ENCODE data around the gene EEIG2.

EEIG2 gene

GRCh38 chr1:108585313-108585712, 25.4 kb downstream of the EEIG2 start:
- DNase-seq, result no peak

DNA sequence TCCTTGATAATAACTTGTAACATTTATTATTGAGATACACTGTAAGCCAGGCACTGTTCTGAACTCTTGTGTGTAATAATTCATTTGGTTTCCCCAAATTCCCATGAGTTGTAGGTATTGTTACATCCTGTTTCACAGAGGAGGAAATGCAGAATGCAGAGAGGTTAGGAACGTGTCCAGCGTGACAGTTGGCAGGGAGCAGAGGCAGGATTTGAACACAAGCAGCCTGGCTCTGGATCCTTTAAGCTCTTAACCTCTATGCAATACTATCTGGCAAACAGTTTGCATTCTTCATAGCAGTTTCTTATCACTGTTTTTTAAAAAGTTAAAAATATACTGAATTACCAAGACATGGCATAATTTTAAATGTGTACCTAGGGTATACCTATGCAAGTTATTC, 30.5 kb downstream of the EEIG2 start:
- DNase-seq, result no peak

- no peak for DNase-seq
Measured at GRCh38 chr1:108590957-108591356, 31.1 kb downstream of the EEIG2 start.

GRCh38 chr1:108591466-108591865, 31.6 kb downstream of the EEIG2 start:
- no peak for DNase-seq

- DNase-seq, result no peak
Measured at GRCh38 chr1:108592030-108592759, 32.3 kb downstream of the EEIG2 start.

DNA sequence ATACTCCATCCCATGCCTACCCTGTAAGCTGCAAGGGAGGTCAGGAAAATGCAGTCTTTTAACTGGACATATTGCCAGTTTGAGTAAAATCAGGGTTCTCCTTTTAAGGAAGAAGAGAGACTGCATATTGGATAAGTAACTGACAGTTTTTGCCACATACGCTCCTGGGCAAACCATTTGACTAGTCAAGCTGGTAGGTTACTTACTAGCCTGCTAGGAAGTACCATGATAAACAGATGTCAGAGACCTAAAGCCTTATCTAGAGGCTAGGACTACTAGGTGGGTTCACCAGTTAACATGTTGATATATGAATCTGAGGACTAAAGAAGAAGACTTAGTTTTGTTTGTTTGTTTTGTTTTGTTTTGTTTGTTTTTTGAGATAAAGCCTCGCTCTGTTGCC, 33.5 kb downstream of the EEIG2 start:
- DNase-seq, result no peak

DNA sequence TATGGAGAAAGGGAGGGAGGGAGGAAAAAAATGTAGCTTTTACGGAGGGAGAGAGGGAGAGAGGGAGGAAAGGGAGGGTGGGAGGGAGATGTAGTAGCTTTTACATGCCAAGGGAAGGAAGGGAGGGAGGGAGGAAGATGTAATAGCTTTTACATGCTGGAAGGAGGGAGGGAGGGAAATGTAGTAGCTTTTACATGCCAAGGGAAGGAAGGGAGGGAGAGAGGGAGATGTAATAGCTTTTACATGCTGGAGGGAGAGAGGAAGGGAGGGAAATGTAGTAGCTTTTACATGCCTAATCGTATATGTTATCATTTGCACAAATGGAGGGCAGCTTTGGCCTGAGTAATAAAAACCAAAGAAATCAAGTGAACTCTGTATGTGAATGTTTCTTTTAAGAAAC, 35.6 kb downstream of the EEIG2 start:
- DNase-seq, result no peak

GRCh38 chr1:108597041-108597440, 37.1 kb downstream of the EEIG2 start:
- DNase-seq, result no peak

GRCh38 chr1:108598340-108598739, 38.4 kb downstream of the EEIG2 start:
- no peak for DNase-seq

DNA sequence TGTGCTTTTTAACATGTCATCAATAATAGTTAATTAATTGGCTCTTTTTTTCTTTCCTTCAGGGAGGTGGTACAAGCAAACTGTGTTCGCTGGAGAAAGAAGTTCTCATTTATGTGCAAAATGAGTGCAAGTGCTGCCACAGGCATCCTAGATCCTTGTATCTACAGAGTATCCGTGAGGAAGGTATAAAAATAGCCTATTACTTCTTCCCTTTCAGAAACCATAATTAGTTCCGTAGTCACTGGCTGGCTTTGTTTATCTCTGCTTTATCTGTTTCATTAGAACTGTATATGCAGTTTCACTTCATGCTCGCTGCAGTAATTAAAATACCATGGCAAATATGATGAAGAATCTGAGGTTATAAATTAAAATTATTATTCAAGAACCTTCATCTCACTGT, 40.6 kb downstream of the EEIG2 start:
- no peak for DNase-seq

DNA sequence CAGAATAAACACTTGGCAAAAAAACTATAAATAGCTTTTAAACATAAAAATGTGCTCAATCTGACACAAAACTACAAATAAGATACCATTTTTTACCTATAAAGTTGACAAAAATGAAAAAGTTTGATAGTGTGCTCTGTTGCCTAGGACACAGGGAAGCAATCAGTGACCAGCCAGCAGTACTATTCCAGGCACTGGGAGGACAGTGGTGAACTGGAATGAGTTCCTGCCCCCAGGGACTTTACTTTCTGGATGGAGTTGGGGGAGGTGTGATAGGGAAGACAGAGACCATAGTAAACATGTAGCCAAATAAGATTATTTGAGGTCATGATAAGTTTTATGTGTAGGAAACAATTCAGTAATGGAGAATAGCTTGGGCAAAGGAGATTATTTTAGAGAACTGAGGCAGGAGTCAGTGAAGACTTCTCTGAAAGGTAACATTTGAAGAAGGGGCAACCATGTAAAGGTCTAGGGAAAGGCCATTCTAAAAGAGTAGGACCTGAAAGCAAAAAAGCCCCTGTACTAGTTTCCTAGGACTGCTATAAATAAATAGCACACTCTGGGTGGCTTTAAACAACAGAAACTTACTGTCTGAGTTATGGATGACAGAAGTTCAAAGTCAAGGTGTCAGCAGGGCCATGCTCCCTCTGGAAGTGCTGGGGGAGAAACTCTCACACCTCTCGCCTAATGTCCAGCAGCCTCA, 42.0 kb downstream of the EEIG2 start:
- DNase-seq, result no peak

DNA sequence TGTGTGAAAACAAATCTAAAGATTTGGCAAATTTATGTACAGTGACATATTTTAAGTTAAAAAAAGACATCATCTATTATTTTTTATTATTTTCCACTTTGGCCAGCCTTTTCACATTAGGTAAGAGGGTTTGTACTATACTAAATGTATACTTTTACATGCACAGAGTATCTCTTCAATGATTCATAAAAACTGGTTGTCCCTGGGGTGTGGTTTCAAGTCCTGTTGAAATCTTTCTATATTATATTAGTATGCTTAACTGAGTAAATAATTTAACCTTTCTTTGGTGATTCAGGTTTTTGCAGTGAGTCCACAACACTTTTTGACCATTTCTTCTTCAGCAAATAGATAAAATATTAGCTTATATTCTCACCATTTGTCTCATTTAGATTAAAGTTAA, 45.7 kb downstream of the EEIG2 start:
- DNase-seq, result no peak

DNA sequence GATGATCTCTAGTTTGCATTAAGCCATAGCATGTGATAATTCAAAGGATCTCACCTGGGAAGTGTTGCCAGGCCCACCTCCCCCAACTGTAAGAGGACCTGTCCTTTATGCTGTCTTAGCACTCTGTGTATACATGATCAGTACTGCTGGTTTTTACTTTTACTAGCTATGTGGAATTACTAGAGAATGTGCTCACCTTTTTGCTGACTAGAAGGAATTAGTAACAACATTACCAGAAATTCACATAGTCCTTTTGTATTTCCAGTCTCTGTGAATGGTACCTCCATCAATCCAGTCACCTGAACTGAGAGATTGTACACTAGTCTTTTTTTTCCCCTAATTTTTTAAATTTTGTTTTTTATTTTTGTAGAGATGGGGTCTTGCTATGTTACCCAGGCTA, 46.6 kb downstream of the EEIG2 start:
- no peak for DNase-seq

DNA sequence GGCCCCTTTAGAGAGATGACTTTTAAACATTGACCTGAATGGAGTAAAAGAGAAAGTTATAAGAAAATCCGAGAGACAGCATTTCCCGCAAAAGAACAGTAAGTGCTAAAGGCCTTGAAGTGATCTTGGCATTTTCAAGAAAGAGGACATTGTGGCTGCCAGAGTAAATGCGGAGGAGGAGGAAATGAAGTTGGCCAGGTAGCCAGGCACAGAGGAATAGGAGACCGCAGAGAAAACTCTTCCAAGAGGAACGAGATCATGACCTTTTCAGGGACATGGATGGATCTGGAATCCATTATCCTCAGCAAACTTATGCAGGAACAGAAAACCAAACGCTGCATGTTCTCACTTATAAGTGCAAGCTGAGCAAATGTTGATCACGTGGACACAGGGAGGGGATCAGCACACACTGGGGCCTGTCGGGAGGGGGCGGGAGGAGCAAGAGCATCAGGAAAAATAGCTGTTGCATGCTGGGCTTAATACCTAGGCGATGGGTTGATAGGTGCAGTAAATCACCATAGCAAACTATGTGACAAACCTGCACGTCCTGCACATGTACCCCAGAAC, 49.7 kb downstream of the EEIG2 start:
- no peak for DNase-seq
